ENCODE measurements around the gene ACSS2.

ACSS2 gene

DNA sequence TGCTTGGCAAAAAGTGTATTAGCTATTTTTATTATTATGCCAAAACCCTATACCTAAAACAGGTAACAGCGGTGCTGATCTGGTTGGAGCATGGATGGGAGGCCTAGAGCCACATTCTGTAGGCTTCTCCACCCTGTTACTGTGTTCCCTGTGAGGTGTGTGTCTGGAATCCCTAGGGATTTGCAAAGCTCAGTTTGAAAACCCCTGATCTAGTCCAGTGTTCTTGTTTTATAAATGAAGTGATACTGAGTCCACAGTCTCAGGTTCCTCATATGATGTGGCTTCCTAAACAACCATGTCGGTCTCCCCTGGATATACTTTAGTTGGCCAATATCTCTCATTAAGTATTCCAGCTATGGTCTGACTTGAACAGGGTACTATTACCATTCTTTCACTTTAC, 16.3 kb downstream of the ACSS2 start:
- no peak overlapping the region for H3K27ac ChIP-seq (ENCODE audit: low read depth, low read length)
- no peak overlapping the region for H2BK120ac ChIP-seq (ENCODE audit: insufficient read depth, low read length, poor library complexity)
- H2BK5ac ChIP-seq (ENCODE audit: low read depth, low read length, poor library complexity): no peak overlapping the region
- no peak overlapping the region for H3K4me3 ChIP-seq (ENCODE audit: low read depth, low read length)
- H4K12ac ChIP-seq (ENCODE audit: low read depth, low read length): no peak overlapping the region
- H3K27me3 ChIP-seq (ENCODE audit: insufficient read depth, low read length): no peaks in the 10 kb centered on the region
- H2AFZ ChIP-seq (ENCODE audit: insufficient read depth, low read length, poor library complexity): no peak overlapping the region
- H4K8ac ChIP-seq (ENCODE audit: low read depth, low read length): no peak overlapping the region
- H3K79me2 ChIP-seq (ENCODE audit: control insufficient read depth, insufficient read depth, low read length, poor library complexity): no peaks in the 10 kb centered on the region
- peaks cover 0 to 3% of the 10 kb centered on the region in 2 experiments for H3K36me3 ChIP-seq (ENCODE audit: control insufficient read depth in 1 of 2, insufficient read depth in 2 of 2, low read length in 2 of 2)
- no peak overlapping the region for H2AK5ac ChIP-seq (ENCODE audit: low read length)
- H4K91ac ChIP-seq (ENCODE audit: low read depth, low read length): no peak overlapping the region
- no peak for DNase-seq
- H3K9me3 ChIP-seq (ENCODE audit: insufficient read depth, low read depth, low read length): no peaks in the 10 kb centered on the region
- no peaks in the 10 kb centered on the region for H3K79me1 ChIP-seq (ENCODE audit: low read length)
- no peak overlapping the region for H3K4me2 ChIP-seq (ENCODE audit: low read length)
- peaks cover 0 to 2% of the 10 kb centered on the region in 2 experiments for H3K4me1 ChIP-seq (ENCODE audit: control insufficient read depth in 1 of 2, insufficient read depth in 2 of 2, low read length in 2 of 2)
- no peak overlapping the region for H3K23ac ChIP-seq (ENCODE audit: low read length)
- no peak overlapping the region for H3K18ac ChIP-seq (ENCODE audit: low read length)
- no peak overlapping the region for H3K4ac ChIP-seq (ENCODE audit: low read depth, low read length)
- WGBS (ENCODE audit: extremely low coverage, insufficient coverage, insufficient read length): no CpG with 5 or more reads among the region's 2 CpGs
- H3K14ac ChIP-seq (ENCODE audit: low read length): no peak overlapping the region
- no peak overlapping the region for H2BK12ac ChIP-seq (ENCODE audit: low read length)
- H3K9ac ChIP-seq (ENCODE audit: low read length): no peak overlapping the region

DNA sequence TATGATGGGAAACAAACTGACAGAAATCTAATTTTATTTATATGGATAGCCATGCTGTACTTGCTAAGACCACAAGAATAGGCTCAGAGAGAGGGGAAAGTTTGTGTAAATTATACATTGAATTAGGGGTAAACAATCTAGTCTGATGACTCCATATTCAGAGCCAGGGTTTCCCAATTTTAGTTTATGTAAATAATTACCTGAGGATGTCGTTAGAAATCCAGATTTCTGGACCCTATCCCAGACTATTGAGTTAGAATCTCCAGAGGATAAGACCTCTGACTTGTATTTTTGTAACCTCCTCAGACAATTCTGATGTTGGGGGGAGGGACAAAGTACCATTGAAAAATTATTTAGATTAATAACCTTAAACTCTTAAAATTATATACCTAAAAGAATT, 18.3 kb downstream of the ACSS2 start:
- Histone ChIP-seq H4K8ac (ENCODE audit: low read depth, low read length) (no peak overlapping the region), H4K91ac (ENCODE audit: low read depth, low read length) (no peak overlapping the region), H2AK5ac (ENCODE audit: low read length) (no peak overlapping the region), H3K4me1 (ENCODE audit: control insufficient read depth in 1 of 2, insufficient read depth in 2 of 2, low read length in 2 of 2) (peaks cover 0 to 2% of the 10 kb centered on the region in 2 experiments), H3K27ac (ENCODE audit: low read depth, low read length) (no peak overlapping the region), H3K36me3 (ENCODE audit: control insufficient read depth in 1 of 2, insufficient read depth in 2 of 2, low read length in 2 of 2) (peaks cover 0 to 2% of the 10 kb centered on the region in 2 experiments), H4K12ac (ENCODE audit: low read depth, low read length) (no peak overlapping the region), H2BK5ac (ENCODE audit: low read depth, low read length, poor library complexity) (no peak overlapping the region), H2BK12ac (ENCODE audit: low read length) (no peak overlapping the region), H3K4ac (ENCODE audit: low read depth, low read length) (no peak overlapping the region), H3K9me3 (ENCODE audit: insufficient read depth, low read depth, low read length) (no peaks in the 10 kb centered on the region), H3K79me1 (ENCODE audit: low read length) (no peaks in the 10 kb centered on the region), H3K4me3 (ENCODE audit: low read depth, low read length) (no peak overlapping the region), H3K23ac (ENCODE audit: low read length) (no peak overlapping the region), H2BK120ac (ENCODE audit: insufficient read depth, low read length, poor library complexity) (no peak overlapping the region), H3K27me3 (ENCODE audit: insufficient read depth, low read length) (no peaks in the 10 kb centered on the region), H3K4me2 (ENCODE audit: low read length) (no peak overlapping the region), H2AFZ (ENCODE audit: insufficient read depth, low read length, poor library complexity) (no peak overlapping the region), H3K18ac (ENCODE audit: low read length) (no peak overlapping the region), H3K9ac (ENCODE audit: low read length) (no peak overlapping the region), H3K79me2 (ENCODE audit: control insufficient read depth, insufficient read depth, low read length, poor library complexity) (no peaks in the 10 kb centered on the region), H3K14ac (ENCODE audit: low read length) (no peak overlapping the region)
- WGBS (ENCODE audit: extremely low coverage, insufficient coverage, insufficient read length): no CpG with 5 or more reads among the region's 1 CpG
- DNase-seq: no peak

DNA sequence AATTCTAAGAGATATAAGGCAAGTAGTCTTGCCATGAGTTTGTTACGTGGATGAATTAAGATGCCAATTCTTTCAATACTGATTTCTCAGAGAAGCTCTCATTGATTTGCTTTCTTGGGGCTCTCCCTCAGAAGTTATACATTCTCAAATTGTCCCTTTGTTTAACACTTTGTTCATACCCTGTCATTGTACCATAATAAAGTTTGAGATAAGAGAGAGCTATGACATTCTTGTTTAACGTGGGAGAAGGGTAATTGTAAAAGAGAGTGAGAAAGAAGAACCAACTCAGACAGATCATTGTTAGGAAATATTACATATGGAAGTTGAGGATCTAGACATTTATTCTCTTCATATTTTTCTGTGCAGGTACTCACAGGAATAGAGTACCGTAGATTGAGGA, 19.1 kb downstream of the ACSS2 start:
- H4K91ac ChIP-seq (ENCODE audit: low read depth, low read length): no peak overlapping the region
- H3K9ac ChIP-seq (ENCODE audit: low read length): no peak overlapping the region
- H3K4ac ChIP-seq (ENCODE audit: low read depth, low read length): no peak overlapping the region
- no peak overlapping the region for H2BK5ac ChIP-seq (ENCODE audit: low read depth, low read length, poor library complexity)
- H3K14ac ChIP-seq (ENCODE audit: low read length): no peak overlapping the region
- H3K4me3 ChIP-seq (ENCODE audit: low read depth, low read length): no peak overlapping the region
- no peak overlapping the region for H3K27ac ChIP-seq (ENCODE audit: low read depth, low read length)
- H4K8ac ChIP-seq (ENCODE audit: low read depth, low read length): no peak overlapping the region
- H3K27me3 ChIP-seq (ENCODE audit: insufficient read depth, low read length): no peaks in the 10 kb centered on the region
- no peak overlapping the region for H3K23ac ChIP-seq (ENCODE audit: low read length)
- peaks cover 0 to 3% of the 10 kb centered on the region in 2 experiments for H3K36me3 ChIP-seq (ENCODE audit: control insufficient read depth in 1 of 2, insufficient read depth in 2 of 2, low read length in 2 of 2)
- no peak overlapping the region for H2BK120ac ChIP-seq (ENCODE audit: insufficient read depth, low read length, poor library complexity)
- DNase-seq: no peak
- no peak overlapping the region for H4K12ac ChIP-seq (ENCODE audit: low read depth, low read length)
- H3K4me1 ChIP-seq (ENCODE audit: control insufficient read depth in 1 of 2, insufficient read depth in 2 of 2, low read length in 2 of 2): peaks cover 0 to 2% of the 10 kb centered on the region in 2 experiments
- H3K4me2 ChIP-seq (ENCODE audit: low read length): no peak overlapping the region
- H3K79me1 ChIP-seq (ENCODE audit: low read length): no peaks in the 10 kb centered on the region
- no peak overlapping the region for H2AK5ac ChIP-seq (ENCODE audit: low read length)
- no peaks in the 10 kb centered on the region for H3K79me2 ChIP-seq (ENCODE audit: control insufficient read depth, insufficient read depth, low read length, poor library complexity)
- H2BK12ac ChIP-seq (ENCODE audit: low read length): no peak overlapping the region
- no peak overlapping the region for H3K18ac ChIP-seq (ENCODE audit: low read length)
- no peak overlapping the region for H2AFZ ChIP-seq (ENCODE audit: insufficient read depth, low read length, poor library complexity)
- no CpG with 5 or more reads among the region's 3 CpGs for WGBS (ENCODE audit: extremely low coverage, insufficient coverage, insufficient read length)
- no peaks in the 10 kb centered on the region for H3K9me3 ChIP-seq (ENCODE audit: insufficient read depth, low read depth, low read length)

DNA sequence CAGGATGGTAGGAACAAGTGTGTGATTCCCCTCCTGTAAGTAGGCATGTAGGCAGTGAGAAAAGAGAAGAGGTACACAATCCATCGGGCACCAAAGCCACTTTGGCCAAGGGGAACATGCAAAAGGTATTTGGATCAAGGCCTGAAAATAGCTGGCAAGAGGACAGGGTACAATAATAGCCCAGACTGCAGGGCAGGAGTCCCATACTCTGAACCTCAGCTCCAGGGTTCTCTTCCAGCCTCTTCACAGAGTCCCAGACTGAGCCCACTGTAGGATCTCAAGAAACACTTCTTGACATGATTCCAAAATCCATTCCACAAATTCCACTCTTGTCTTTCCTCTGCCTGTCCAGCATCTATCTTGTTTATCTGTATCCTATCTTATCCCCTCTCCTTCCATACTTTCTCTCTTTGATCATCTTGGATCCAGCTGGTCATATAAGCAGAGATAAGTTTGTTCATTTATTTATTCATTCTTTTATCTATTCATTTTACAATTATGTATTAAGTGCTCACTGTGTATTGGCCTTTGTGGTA, 19.7 kb downstream of the ACSS2 start:
- H3K27me3 ChIP-seq (ENCODE audit: insufficient read depth, low read length): no peaks in the 10 kb centered on the region
- no peak overlapping the region for H3K4me3 ChIP-seq (ENCODE audit: low read depth, low read length)
- H3K23ac ChIP-seq (ENCODE audit: low read length): no peak overlapping the region
- H2BK5ac ChIP-seq (ENCODE audit: low read depth, low read length, poor library complexity): no peak overlapping the region
- DNase-seq: no peak
- H4K8ac ChIP-seq (ENCODE audit: low read depth, low read length): no peak overlapping the region
- H3K4me2 ChIP-seq (ENCODE audit: low read length): no peak overlapping the region
- H2AK5ac ChIP-seq (ENCODE audit: low read length): no peak overlapping the region
- peaks cover 0 to 2% of the 10 kb centered on the region in 2 experiments for H3K4me1 ChIP-seq (ENCODE audit: control insufficient read depth in 1 of 2, insufficient read depth in 2 of 2, low read length in 2 of 2)
- H3K79me1 ChIP-seq (ENCODE audit: low read length): no peaks in the 10 kb centered on the region
- no peak overlapping the region for H2AFZ ChIP-seq (ENCODE audit: insufficient read depth, low read length, poor library complexity)
- H4K91ac ChIP-seq (ENCODE audit: low read depth, low read length): no peak overlapping the region
- WGBS (ENCODE audit: extremely low coverage, insufficient coverage, insufficient read length): no CpG with 5 or more reads among the region's 1 CpG
- H3K9ac ChIP-seq (ENCODE audit: low read length): no peak overlapping the region
- H3K18ac ChIP-seq (ENCODE audit: low read length): no peak overlapping the region
- H3K27ac ChIP-seq (ENCODE audit: low read depth, low read length): no peak overlapping the region
- no peak overlapping the region for H3K4ac ChIP-seq (ENCODE audit: low read depth, low read length)
- H3K79me2 ChIP-seq (ENCODE audit: control insufficient read depth, insufficient read depth, low read length, poor library complexity): no peaks in the 10 kb centered on the region
- no peak overlapping the region for H2BK12ac ChIP-seq (ENCODE audit: low read length)
- H4K12ac ChIP-seq (ENCODE audit: low read depth, low read length): no peak overlapping the region
- H3K36me3 ChIP-seq (ENCODE audit: control insufficient read depth in 1 of 2, insufficient read depth in 2 of 2, low read length in 2 of 2): peaks cover 0 to 3% of the 10 kb centered on the region in 2 experiments
- H2BK120ac ChIP-seq (ENCODE audit: insufficient read depth, low read length, poor library complexity): no peak overlapping the region
- no peak overlapping the region for H3K14ac ChIP-seq (ENCODE audit: low read length)
- H3K9me3 ChIP-seq (ENCODE audit: insufficient read depth, low read depth, low read length): no peaks in the 10 kb centered on the region
